HCT116 (cell line): ENCODE data around the gene FGF14. TPM values are rescaled to one million over a fixed set of nuclear protein-coding genes. Genes with fewer than 3 reads are reported as not detected.

Experiments used
- ATAC-seq: fragments of 200-7000 bp; cut with Tn5 transposase; 2 replicates; pipeline ENCODE4 v1.9.1; 2020; ENCODE audit warnings: mild to moderate bottlenecking, moderate library complexity
- BruUV-seq: library from RNA; stranded (reverse); fragments of 400-500 nt; replicated peaks from 2 replicates; lab custom pipeline; 2021; lab: Mats Ljungman, UMichigan
- CTCF ChIA-PET: fragments of 300-600 bp; sonication (Branson Sonifier 250); formaldehyde crosslinking; loops from one replicate; lab custom pipeline; 2021; ENCODE audit warnings: antibody characterized with exemption; lab: Charles Lee
- POLR2A ChIA-PET: fragments of 300-600, 350-600 bp; sonication (Branson Sonifier 250); formaldehyde crosslinking; loops from one replicate; lab custom pipeline; 2021; ENCODE audit warnings: antibody characterized with exemption; lab: Charles Lee
- RAD21 ChIA-PET, 2 experiments: fragments of 300-600 bp; sonication (Branson Sonifier 250); formaldehyde crosslinking; loops; one replicate each; lab custom pipeline; 2023; ENCODE audit warnings: low total read pairs in 2 of 2; ENCODE audit not compliant: uncharacterized antibody in 2 of 2, unreplicated experiment in 2 of 2, low non-redundant PET in 1 of 2; lab: Charles Lee
- DNase-seq: peaks from one replicate; pipeline ENCODE4 v3.0.0-alpha.2; 2010; ENCODE audit warnings: low read depth, low spot score
- H2AFZ ChIP-seq: fragments of 200-600 bp; shearing (Covaris generic), sonication (generic); 2 replicates; pipeline ENCODE4 v1.6.1; 2017; ENCODE audit warnings: low read depth, mixed run types, mixed read lengths, antibody characterized with exemption, low read length; ENCODE audit not compliant: poor library complexity, severe bottlenecking
- H3K27ac ChIP-seq: 2 replicates; pipeline ENCODE4 v1.5.1; 2012; ENCODE audit warnings: low read depth, low read length
- H3K27me3 ChIP-seq: fragments of 200-600 bp; sonication (generic); 2 replicates; pipeline ENCODE4 v1.6.1; 2016; ENCODE audit warnings: mixed run types, low read length, mixed read lengths; ENCODE audit not compliant: insufficient read depth
- H3K36me3 ChIP-seq, 2 experiments: fragments of 200-500 bp in 1 of 2; fragments of 200-600 bp in 1 of 2; sonication (Bioruptor generic) in 1 of 2; sonication (generic) in 1 of 2; 2 replicates each; pipeline versions ENCODE4 v1.5.1 to v1.6.1; 2014 to 2016; ENCODE audit warnings: low read length in 2 of 2, inconsistent platforms in 1 of 2, mixed read lengths in 1 of 2, mixed run types in 1 of 2; ENCODE audit not compliant: insufficient read depth in 2 of 2, control insufficient read depth in 1 of 2
- H3K4me1 ChIP-seq, 2 experiments: fragments of 200-600 bp in 1 of 2; sonication (generic) in 1 of 2; 2 replicates each; pipeline versions ENCODE4 v1.5.1 to v1.6.1; 2012 to 2017; ENCODE audit warnings: low read length in 2 of 2, inconsistent platforms in 1 of 2, mild to moderate bottlenecking in 1 of 2, mixed read lengths in 1 of 2, mixed run types in 1 of 2, moderate library complexity in 1 of 2; ENCODE audit not compliant: insufficient read depth in 2 of 2, control insufficient read depth in 1 of 2
- H3K4me2 ChIP-seq: fragments of 200-600 bp; sonication (generic); 2 replicates; pipeline ENCODE4 v1.6.1; 2017; ENCODE audit warnings: mixed run types, low read length, mixed read lengths
- H3K4me3 ChIP-seq, 2 experiments: fragments of 200-600 bp in 1 of 2; sonication (generic) in 1 of 2; replicated peaks in 1 of 2; 2 replicates each; pipeline ENCODE4 v1.5.1; 2011 to 2016; ENCODE audit warnings: low read length in 2 of 2, control low read depth in 1 of 2, low read depth in 1 of 2, mild to moderate bottlenecking in 1 of 2, mixed read lengths in 1 of 2, mixed run types in 1 of 2
- H3K79me2 ChIP-seq: fragments of 200-600 bp; sonication (generic); 2 replicates; pipeline ENCODE4 v1.6.1; 2017; ENCODE audit warnings: mild to moderate bottlenecking, mixed run types, low read length, moderate library complexity, mixed read lengths; ENCODE audit not compliant: insufficient read depth
- H3K9ac ChIP-seq: fragments of 200-600 bp; sonication (generic); 2 replicates; pipeline ENCODE4 v1.6.1; 2016; ENCODE audit warnings: low read length, mixed read lengths
- H3K9me2 ChIP-seq: fragments of 200-600 bp; sonication (generic), shearing (Covaris generic); 2 replicates; pipeline ENCODE4 v1.6.1; 2017; ENCODE audit warnings: mixed run types, mild to moderate bottlenecking, moderate library complexity; ENCODE audit not compliant: insufficient read depth
- H3K9me3 ChIP-seq, 2 experiments: fragments of 200-500 bp in 1 of 2; fragments of 200-600 bp in 1 of 2; sonication (Bioruptor generic) in 1 of 2; sonication (generic) in 1 of 2; 2 replicates each; pipeline ENCODE4 v1.6.1; 2014 to 2017; ENCODE audit warnings: low read length in 2 of 2, mixed read lengths in 2 of 2, inconsistent platforms in 1 of 2, low read depth in 1 of 2, mild to moderate bottlenecking in 1 of 2, mixed run types in 1 of 2, moderate library complexity in 1 of 2; ENCODE audit not compliant: control insufficient read depth in 1 of 2, insufficient read depth in 1 of 2
- H4K20me1 ChIP-seq: fragments of 200-600 bp; sonication (generic), shearing (Covaris generic); 2 replicates; pipeline ENCODE4 v1.6.1; 2017; ENCODE audit warnings: mixed run types, mild to moderate bottlenecking, moderate library complexity; ENCODE audit not compliant: insufficient read depth
- CEBPB ChIP-seq: IDR thresholded peaks from 2 replicates; pipeline ENCODE4 v1.6.1; 2012; ENCODE audit warnings: low read depth
- JUND ChIP-seq: IDR thresholded peaks from 2 replicates; pipeline ENCODE4 v1.6.1; 2012
- POLR2A ChIP-seq: IDR thresholded peaks from 2 replicates; pipeline ENCODE4 v1.7.0; 2011; ENCODE audit warnings: borderline replicate concordance; ENCODE audit not compliant: insufficient read depth, insufficient read length; ENCODE audit errors: extremely low read depth
- ZNF274 ChIP-seq: fragments of 200-500 bp; sonication (Bioruptor generic); IDR thresholded peaks from 2 replicates; pipeline ENCODE4 v1.6.1; 2014; ENCODE audit warnings: mild to moderate bottlenecking, low read depth, low read length, inconsistent platforms
- intact Hi-C: fragments of 100-400 bp; cut with micrococcal nuclease; formaldehyde crosslinking; loops from 2 replicates; pipeline ENCODE4 v1.10.0; 2022
- total RNA-seq: library from RNA; stranded (reverse); gene quantifications from one replicate; pipeline ENCODE4 v1.2.1, GENCODE V29; 2021; ENCODE audit not compliant: unreplicated experiment
- TF ChIP-seq, protein P1 (sequence below): IDR thresholded peaks from 2 replicates; pipeline ENCODE4 v1.6.1; 2011; ENCODE audit warnings: mild to moderate bottlenecking, low read length, moderate library complexity; ENCODE audit not compliant: insufficient replicate concordance; ENCODE audit errors: extremely low read depth

FGF14 gene
- total RNA-seq, 1 experiment from 2014 or later: not detected

DNA sequence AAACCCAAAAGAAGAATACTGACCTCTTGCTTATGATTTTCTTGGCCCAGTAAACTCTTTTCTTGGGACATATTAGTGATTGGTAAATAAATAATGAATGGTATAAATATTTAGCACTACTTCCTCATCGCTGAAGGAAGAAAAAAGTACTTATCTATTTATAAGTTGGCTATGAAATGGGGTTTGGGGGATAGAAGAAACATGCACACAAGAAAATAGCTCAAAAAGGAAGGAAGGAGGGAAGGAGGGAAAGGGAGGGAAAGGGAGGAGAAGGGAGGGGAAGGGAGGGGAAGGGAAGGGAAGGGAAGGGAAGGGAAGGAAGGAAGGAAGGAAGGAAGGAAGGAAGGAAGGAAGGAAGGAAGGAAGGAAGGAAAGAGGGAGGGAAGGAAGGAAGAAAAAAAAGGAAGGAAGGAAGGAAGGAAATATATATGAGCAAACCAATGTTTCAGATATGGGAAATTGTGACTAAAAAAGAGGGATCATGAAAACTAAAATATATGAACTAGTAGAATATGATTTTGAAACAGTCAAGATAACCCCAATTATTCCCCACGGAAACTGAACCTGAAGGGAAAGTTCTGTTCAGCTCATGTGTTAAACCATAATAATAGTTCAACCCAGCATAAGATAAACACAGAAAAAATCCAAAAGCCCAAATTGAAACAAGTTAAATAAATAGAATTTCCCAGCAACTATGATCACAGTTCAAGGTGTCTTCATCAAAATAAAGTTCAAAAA lies 75.3 kb downstream of the FGF14 start:
- H3K27me3 ChIP-seq: no peaks in the 10 kb centered on the region
- CTCF ChIA-PET: no interaction called here
- H4K20me1 ChIP-seq: no peaks in the 10 kb centered on the region
- no peak overlapping the region for H3K4me3 ChIP-seq
- RAD21 ChIA-PET: no interaction called here
- no peak overlapping the region for H3K27ac ChIP-seq
- no peaks in the 10 kb centered on the region for H3K9me2 ChIP-seq
- no peaks in the 10 kb centered on the region for H3K9me3 ChIP-seq
- no peaks in the 10 kb centered on the region for H3K36me3 ChIP-seq
- DNase-seq: no peak
- ATAC-seq: no peak
- intact Hi-C loops: no loop called here
- no peak overlapping the region for H3K9ac ChIP-seq
- BruUV-seq: no TSS peak
- no peak overlapping the region for H3K4me2 ChIP-seq
- no peaks in the 10 kb centered on the region for H3K79me2 ChIP-seq
- H2AFZ ChIP-seq: no peak overlapping the region
- TF ChIP-seq JUND (no peak), ZNF274 (no peak), CEBPB (no peak), POLR2A (no peak)
- TF ChIP-seq, protein P1, sequence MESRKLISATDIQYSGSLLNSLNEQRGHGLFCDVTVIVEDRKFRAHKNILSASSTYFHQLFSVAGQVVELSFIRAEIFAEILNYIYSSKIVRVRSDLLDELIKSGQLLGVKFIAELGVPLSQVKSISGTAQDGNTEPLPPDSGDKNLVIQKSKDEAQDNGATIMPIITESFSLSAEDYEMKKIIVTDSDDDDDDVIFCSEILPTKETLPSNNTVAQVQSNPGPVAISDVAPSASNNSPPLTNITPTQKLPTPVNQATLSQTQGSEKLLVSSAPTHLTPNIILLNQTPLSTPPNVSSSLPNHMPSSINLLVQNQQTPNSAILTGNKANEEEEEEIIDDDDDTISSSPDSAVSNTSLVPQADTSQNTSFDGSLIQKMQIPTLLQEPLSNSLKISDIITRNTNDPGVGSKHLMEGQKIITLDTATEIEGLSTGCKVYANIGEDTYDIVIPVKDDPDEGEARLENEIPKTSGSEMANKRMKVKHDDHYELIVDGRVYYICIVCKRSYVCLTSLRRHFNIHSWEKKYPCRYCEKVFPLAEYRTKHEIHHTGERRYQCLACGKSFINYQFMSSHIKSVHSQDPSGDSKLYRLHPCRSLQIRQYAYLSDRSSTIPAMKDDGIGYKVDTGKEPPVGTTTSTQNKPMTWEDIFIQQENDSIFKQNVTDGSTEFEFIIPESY: no peak
- POLR2A ChIA-PET: no interaction called here
- H3K4me1 ChIP-seq: no peaks in the 10 kb centered on the region

DNA sequence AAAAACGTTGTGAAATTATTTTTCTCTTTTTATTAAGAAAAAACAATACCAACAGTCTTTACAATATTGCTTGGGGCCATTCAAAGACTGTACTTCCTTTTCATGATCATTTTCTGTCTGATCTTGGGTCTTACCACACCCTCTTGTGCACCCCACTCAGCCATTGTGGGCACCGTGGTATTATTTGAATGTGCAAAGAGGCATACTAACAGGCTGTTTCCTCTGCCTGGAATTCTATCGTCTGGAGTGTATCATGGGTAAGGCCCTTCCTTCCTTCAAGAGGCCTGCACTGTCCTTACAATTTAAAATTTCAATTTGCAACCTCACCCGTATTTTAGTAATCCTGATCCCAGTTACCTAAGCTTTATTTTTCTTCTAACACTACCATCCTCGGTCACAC lies 76.5 kb downstream of the FGF14 start:
- no peak for DNase-seq

More for the DNA sequence above, 76.5 kb downstream of the FGF14 start:
- no peaks in the 10 kb centered on the region for H4K20me1 ChIP-seq
- ChIA-PET POLR2A (no interaction called here), RAD21 (no interaction called here), CTCF (no interaction called here)
- H3K9ac ChIP-seq: no peak overlapping the region
- no peak overlapping the region for H3K4me2 ChIP-seq
- H3K79me2 ChIP-seq: no peaks in the 10 kb centered on the region
- H3K36me3 ChIP-seq: no peaks in the 10 kb centered on the region
- no peak overlapping the region for H2AFZ ChIP-seq
- intact Hi-C loops: no loop called here
- no peak overlapping the region for H3K4me3 ChIP-seq
- H3K27ac ChIP-seq: no peak overlapping the region
- no peaks in the 10 kb centered on the region for H3K27me3 ChIP-seq
- no peaks in the 10 kb centered on the region for H3K9me3 ChIP-seq
- no peaks in the 10 kb centered on the region for H3K4me1 ChIP-seq
- TF ChIP-seq, protein P1: no peak
- TF ChIP-seq, all 23 proteins: peak for 0
- no peak for ATAC-seq
- no TSS peak for BruUV-seq
- H3K9me2 ChIP-seq: no peaks in the 10 kb centered on the region
